GM23248 (cell line): ENCODE measurements around the gene TBL1Y. TPM values are rescaled to one million over a fixed set of nuclear protein-coding genes. Genes with fewer than 3 reads are reported as not detected.
A peak's percentile ranks its signal among the peaks of the same experiment; 100 is the strongest.

Experiments used
- DNase-seq: peaks from one replicate; pipeline ENCODE4 v3.0.0-alpha.2; 2015
- H2AFZ ChIP-seq: fragments of 200-600 bp; sonication (generic); 2 replicates; pipeline ENCODE4 v1.6.1; 2016; ENCODE audit warnings: antibody characterized with exemption
- H3F3A ChIP-seq: fragments of 200-600 bp; sonication (generic); 2 replicates; pipeline ENCODE4 v1.6.1; 2016; ENCODE audit warnings: mild to moderate bottlenecking, antibody characterized with exemption, mixed run types; ENCODE audit not compliant: insufficient read depth
- H3K27ac ChIP-seq: fragments of 200-600 bp; sonication (generic); 2 replicates; pipeline ENCODE4 v1.5.1; 2016; ENCODE audit warnings: mild to moderate bottlenecking
- H3K27me3 ChIP-seq: fragments of 200-600 bp; sonication (generic); replicated peaks from 2 replicates; pipeline ENCODE4 v1.6.1; 2016; ENCODE audit warnings: mild to moderate bottlenecking; ENCODE audit not compliant: insufficient read depth
- H3K36me3 ChIP-seq: fragments of 200-600 bp; sonication (generic); 2 replicates; pipeline ENCODE4 v1.6.1; 2016; ENCODE audit warnings: low read depth, mild to moderate bottlenecking
- H3K4me1 ChIP-seq: fragments of 200-600 bp; sonication (generic); 2 replicates; pipeline ENCODE4 v1.6.1; 2016; ENCODE audit warnings: mild to moderate bottlenecking; ENCODE audit not compliant: insufficient read depth
- H3K4me2 ChIP-seq: fragments of 200-600 bp; sonication (generic); one replicate; pipeline ENCODE4 v1.6.1; 2016; ENCODE audit warnings: mild to moderate bottlenecking; ENCODE audit not compliant: unreplicated experiment
- H3K4me3 ChIP-seq: fragments of 200-600 bp; sonication (generic); 2 replicates; pipeline ENCODE4 v1.5.1; 2016; ENCODE audit warnings: mild to moderate bottlenecking
- H3K79me2 ChIP-seq: fragments of 200-600 bp; sonication (generic); 2 replicates; pipeline ENCODE4 v1.6.1; 2016; ENCODE audit warnings: mild to moderate bottlenecking; ENCODE audit not compliant: insufficient read depth
- H3K9ac ChIP-seq: fragments of 200-600 bp; sonication (generic); 2 replicates; pipeline ENCODE4 v1.6.1; 2016; ENCODE audit warnings: mild to moderate bottlenecking
- H3K9me2 ChIP-seq: fragments of 200-600 bp; sonication (generic); 2 replicates; pipeline ENCODE4 v1.6.1; 2016; ENCODE audit warnings: mixed run types, mild to moderate bottlenecking, moderate library complexity; ENCODE audit not compliant: insufficient read depth
- H3K9me3 ChIP-seq: fragments of 200-600 bp; sonication (generic); one replicate; pipeline ENCODE4 v1.6.1; 2017; ENCODE audit warnings: low read depth
- H4K20me1 ChIP-seq: fragments of 200-600 bp; sonication (generic); 2 replicates; pipeline ENCODE4 v1.6.0; 2016; ENCODE audit not compliant: insufficient read depth
- EZH2 ChIP-seq: fragments of 200-600 bp; sonication (generic); IDR thresholded peaks from 2 replicates; pipeline ENCODE4 v1.6.1; 2018; ENCODE audit warnings: antibody characterized with exemption, mild to moderate bottlenecking; ENCODE audit not compliant: insufficient read depth, poor library complexity, severe bottlenecking
- EZH2phosphoT487 ChIP-seq: fragments of 200-600 bp; sonication (generic); IDR thresholded peaks from 2 replicates; pipeline ENCODE4 v1.6.1; 2018; ENCODE audit warnings: antibody characterized with exemption, moderate library complexity, mild to moderate bottlenecking, low read depth; ENCODE audit not compliant: insufficient read depth
- WGBS, 2 experiments: methylation state at CpG; one replicate each; pipeline ENCODE4 v1.1.6; 2015 to 2017; ENCODE audit warnings: low lambda C conversion rate in 2 of 2, low coverage in 1 of 2; ENCODE audit errors: missing lambda C conversion rate in 2 of 2; 5-methylcytosine and 5-hydroxymethylcytosine counted together
- in situ Hi-C: fragments of 300-500 bp; cut with MboI; formaldehyde crosslinking; loops from 2 replicates; pipeline ENCODE4 v1.15.0; 2020
- polyA plus RNA-seq: library from polyadenylated mRNA; unstranded; fragments of >200 nt; fragmentation: Nextera tagmentation; extraction: Ambion mirVana; gene quantifications from 2 replicates; pipeline ENCODE4 v1.2.1, GENCODE V29; 2016
- total RNA-seq: library from RNA; depleted of rRNA; stranded (reverse); fragments of >200 nt; shearing (Covaris generic); gene quantifications from 2 replicates; pipeline ENCODE4 v1.2.3, GENCODE V29; 2014

TBL1Y gene
- total and polyA plus RNA-seq, 2 experiments from 2014 or later, result not detected

- no peaks in the 10 kb centered on the region for H3K36me3 ChIP-seq
- no peaks in the 10 kb centered on the region for H3F3A ChIP-seq
These were observed 89.4 kb downstream of the TBL1Y start for GRCh38 chrY:6999905-7000304.

GRCh38 chrY:7002581-7002980 is 92.1 kb downstream of the TBL1Y start:
- H2AFZ ChIP-seq, result no peak overlapping the region
- no peak for DNase-seq
- WGBS, 2 experiments, result 0 to 8% methylated on average over 3 of the region's 3 CpGs
- H3K9ac ChIP-seq, result no peak overlapping the region
- no peaks in the 10 kb centered on the region for H3K9me3 ChIP-seq
- TF ChIP-seq EZH2 (no peak), EZH2phosphoT487 (no peak)
- H3K27ac ChIP-seq, result no peak overlapping the region
- no peaks in the 10 kb centered on the region for H3K9me2 ChIP-seq
- no peaks in the 10 kb centered on the region for H3K36me3 ChIP-seq
- no peaks in the 10 kb centered on the region for H3K79me2 ChIP-seq
- no peak overlapping the region for H3K4me3 ChIP-seq
- H3F3A ChIP-seq, result no peaks in the 10 kb centered on the region
- H3K27me3 ChIP-seq, result no peaks in the 10 kb centered on the region
- H3K4me1 ChIP-seq, result no peaks in the 10 kb centered on the region
- H3K4me2 ChIP-seq, result no peak overlapping the region
- no peaks in the 10 kb centered on the region for H4K20me1 ChIP-seq
- in situ Hi-C loops, result no loop called here

More at GRCh38 chrY:6999905-7000304, 89.4 kb downstream of the TBL1Y start:
- Histone ChIP-seq H3K9ac (no peak overlapping the region), H4K20me1 (no peaks in the 10 kb centered on the region), H3K9me2 (no peaks in the 10 kb centered on the region), H3K4me3 (no peak overlapping the region), H2AFZ (no peak overlapping the region), H3K79me2 (no peaks in the 10 kb centered on the region), H3K27ac (no peak overlapping the region), H3K4me2 (no peak overlapping the region), H3K27me3 (no peaks in the 10 kb centered on the region), H3K4me1 (no peaks in the 10 kb centered on the region), H3K9me3 (no peaks in the 10 kb centered on the region)
- in situ Hi-C loops, result loop anchor here (25.0 kb wide), 1 partner anchor 262 kb away; no protein-coding TSS in a partner anchor
- no peak for TF ChIP-seq EZH2
- 21 to 34% methylated on average over 2 of the region's 2 CpGs for WGBS, 2 experiments
- no peak for DNase-seq

DNA sequence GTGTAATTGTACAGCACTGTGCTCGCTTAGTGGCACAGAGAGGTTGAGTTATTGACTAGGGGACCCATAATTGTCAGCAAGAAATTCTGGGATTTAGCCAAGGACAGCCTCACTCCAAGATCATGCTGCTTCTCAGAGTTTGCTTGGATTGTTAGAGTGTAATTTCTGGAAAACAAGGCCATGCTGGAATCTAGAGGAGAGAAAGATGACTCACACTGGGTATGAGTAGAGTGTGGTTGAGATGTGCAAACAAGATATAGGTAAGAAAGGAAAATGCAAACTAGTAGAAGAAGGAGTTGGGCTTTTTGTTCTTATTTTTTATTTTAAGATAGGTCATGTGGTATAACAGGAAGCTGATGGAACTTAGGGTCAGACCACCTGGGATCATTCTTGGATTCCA is 97.4 kb downstream of the TBL1Y start:
- Histone ChIP-seq H3K4me3 (no peak overlapping the region), H3K27me3 (no peaks in the 10 kb centered on the region), H3K27ac (no peak overlapping the region), H3K79me2 (no peaks in the 10 kb centered on the region), H3K9me2 (no peaks in the 10 kb centered on the region), H2AFZ (no peak overlapping the region), H4K20me1 (no peaks in the 10 kb centered on the region), H3K9me3 (no peaks in the 10 kb centered on the region), H3K36me3 (no peaks in the 10 kb centered on the region), H3K4me1 (no peaks in the 10 kb centered on the region), H3F3A (no peaks in the 10 kb centered on the region), H3K4me2 (no peak overlapping the region), H3K9ac (no peak overlapping the region)
- TF ChIP-seq EZH2 (no peak), EZH2phosphoT487 (no peak)
- in situ Hi-C loops, result no loop called here
- 23 to 60% methylated on average over 1 of the region's 1 CpG for WGBS, 2 experiments
- DNase-seq, result peak; percentile 1

GRCh38 chrY:7008578-7009355 is 98.3 kb downstream of the TBL1Y start:
- Histone ChIP-seq H3K36me3 (no peaks in the 10 kb centered on the region), H4K20me1 (no peaks in the 10 kb centered on the region), H2AFZ (no peak overlapping the region), H3F3A (no peaks in the 10 kb centered on the region), H3K9me2 (no peaks in the 10 kb centered on the region), H3K9me3 (no peaks in the 10 kb centered on the region), H3K4me3 (no peak overlapping the region), H3K4me2 (no peak overlapping the region), H3K27ac (no peak overlapping the region), H3K9ac (no peak overlapping the region), H3K79me2 (no peaks in the 10 kb centered on the region), H3K27me3 (no peaks in the 10 kb centered on the region), H3K4me1 (no peaks in the 10 kb centered on the region)
- TF ChIP-seq EZH2phosphoT487, result no peak
- TF ChIP-seq EZH2, result no peak
- 19 to 29% methylated on average over 6 of the region's 6 CpGs for WGBS, 2 experiments
- in situ Hi-C loops, result no loop called here
- no peak for DNase-seq

- no peak for DNase-seq
- no peaks in the 10 kb centered on the region for H3K9me2 ChIP-seq
- TF ChIP-seq EZH2, result no peak
- TF ChIP-seq EZH2phosphoT487, result no peak
- H3K4me1 ChIP-seq, result no peaks in the 10 kb centered on the region
- in situ Hi-C loops, result no loop called here
- WGBS, 2 experiments, result 17 to 19% methylated on average over 2 of the region's 2 CpGs
- H4K20me1 ChIP-seq, result no peaks in the 10 kb centered on the region
- no peak overlapping the region for H3K9ac ChIP-seq
- H3K4me2 ChIP-seq, result no peak overlapping the region
- no peaks in the 10 kb centered on the region for H3F3A ChIP-seq
- H2AFZ ChIP-seq, result no peak overlapping the region
- H3K36me3 ChIP-seq, result no peaks in the 10 kb centered on the region
- no peaks in the 10 kb centered on the region for H3K9me3 ChIP-seq
- H3K27me3 ChIP-seq, result no peaks in the 10 kb centered on the region
- H3K4me3 ChIP-seq, result no peak overlapping the region
- H3K79me2 ChIP-seq, result no peaks in the 10 kb centered on the region
- no peak overlapping the region for H3K27ac ChIP-seq
These were observed 102.6 kb downstream of the TBL1Y start for GRCh38 chrY:7013051-7013450.
